ENCODE results near the gene NAIF1.

DNA sequence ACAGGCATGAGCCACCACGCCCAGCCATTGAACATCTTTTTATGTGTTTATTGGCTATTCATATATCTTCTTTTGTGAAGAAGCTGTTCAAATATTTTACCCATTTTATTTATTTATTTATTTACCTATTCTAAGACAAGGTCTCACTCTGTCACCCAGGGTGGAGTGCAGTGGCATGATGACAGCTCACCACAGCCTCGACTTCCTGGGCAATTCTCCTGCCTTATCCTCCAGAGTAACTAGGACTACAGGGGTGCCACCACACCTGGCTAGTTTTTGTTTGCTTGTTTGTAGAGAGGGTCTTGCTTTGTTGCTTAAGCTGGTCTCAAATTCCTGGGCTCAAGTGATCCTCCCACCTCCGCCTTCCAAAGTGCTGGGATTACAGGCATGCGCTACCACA, 33.5 kb downstream of the NAIF1 start:
- TF ChIP-seq EZH2phosphoT487 (IDR thresholded peaks at IDR 0.05) (no peak), EZH2 (IDR thresholded peaks at IDR 0.05) (no peak)
- TF ChIP-seq, protein P1, sequence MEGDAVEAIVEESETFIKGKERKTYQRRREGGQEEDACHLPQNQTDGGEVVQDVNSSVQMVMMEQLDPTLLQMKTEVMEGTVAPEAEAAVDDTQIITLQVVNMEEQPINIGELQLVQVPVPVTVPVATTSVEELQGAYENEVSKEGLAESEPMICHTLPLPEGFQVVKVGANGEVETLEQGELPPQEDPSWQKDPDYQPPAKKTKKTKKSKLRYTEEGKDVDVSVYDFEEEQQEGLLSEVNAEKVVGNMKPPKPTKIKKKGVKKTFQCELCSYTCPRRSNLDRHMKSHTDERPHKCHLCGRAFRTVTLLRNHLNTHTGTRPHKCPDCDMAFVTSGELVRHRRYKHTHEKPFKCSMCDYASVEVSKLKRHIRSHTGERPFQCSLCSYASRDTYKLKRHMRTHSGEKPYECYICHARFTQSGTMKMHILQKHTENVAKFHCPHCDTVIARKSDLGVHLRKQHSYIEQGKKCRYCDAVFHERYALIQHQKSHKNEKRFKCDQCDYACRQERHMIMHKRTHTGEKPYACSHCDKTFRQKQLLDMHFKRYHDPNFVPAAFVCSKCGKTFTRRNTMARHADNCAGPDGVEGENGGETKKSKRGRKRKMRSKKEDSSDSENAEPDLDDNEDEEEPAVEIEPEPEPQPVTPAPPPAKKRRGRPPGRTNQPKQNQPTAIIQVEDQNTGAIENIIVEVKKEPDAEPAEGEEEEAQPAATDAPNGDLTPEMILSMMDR (IDR thresholded peaks at IDR 0.05) = no peak
